GM23248 (cell line): ENCODE data around the gene ADGRG2. TPM values are rescaled to one million over a fixed set of nuclear protein-coding genes. Genes with fewer than 3 reads are reported as not detected.

Experiments
- DNase-seq: peaks from one replicate; pipeline ENCODE4 v3.0.0-alpha.2; 2015
- H2AFZ ChIP-seq: fragments of 200-600 bp; sonication (generic); 2 replicates; pipeline ENCODE4 v1.6.1; 2016; ENCODE audit warnings: antibody characterized with exemption
- H3F3A ChIP-seq: fragments of 200-600 bp; sonication (generic); 2 replicates; pipeline ENCODE4 v1.6.1; 2016; ENCODE audit warnings: mild to moderate bottlenecking, antibody characterized with exemption, mixed run types; ENCODE audit not compliant: insufficient read depth
- H3K27ac ChIP-seq: fragments of 200-600 bp; sonication (generic); 2 replicates; pipeline ENCODE4 v1.5.1; 2016; ENCODE audit warnings: mild to moderate bottlenecking
- H3K27me3 ChIP-seq: fragments of 200-600 bp; sonication (generic); replicated peaks from 2 replicates; pipeline ENCODE4 v1.6.1; 2016; ENCODE audit warnings: mild to moderate bottlenecking; ENCODE audit not compliant: insufficient read depth
- H3K36me3 ChIP-seq: fragments of 200-600 bp; sonication (generic); 2 replicates; pipeline ENCODE4 v1.6.1; 2016; ENCODE audit warnings: low read depth, mild to moderate bottlenecking
- H3K4me1 ChIP-seq: fragments of 200-600 bp; sonication (generic); 2 replicates; pipeline ENCODE4 v1.6.1; 2016; ENCODE audit warnings: mild to moderate bottlenecking; ENCODE audit not compliant: insufficient read depth
- H3K4me2 ChIP-seq: fragments of 200-600 bp; sonication (generic); one replicate; pipeline ENCODE4 v1.6.1; 2016; ENCODE audit warnings: mild to moderate bottlenecking; ENCODE audit not compliant: unreplicated experiment
- H3K4me3 ChIP-seq: fragments of 200-600 bp; sonication (generic); 2 replicates; pipeline ENCODE4 v1.5.1; 2016; ENCODE audit warnings: mild to moderate bottlenecking
- H3K79me2 ChIP-seq: fragments of 200-600 bp; sonication (generic); 2 replicates; pipeline ENCODE4 v1.6.1; 2016; ENCODE audit warnings: mild to moderate bottlenecking; ENCODE audit not compliant: insufficient read depth
- H3K9ac ChIP-seq: fragments of 200-600 bp; sonication (generic); 2 replicates; pipeline ENCODE4 v1.6.1; 2016; ENCODE audit warnings: mild to moderate bottlenecking
- H3K9me2 ChIP-seq: fragments of 200-600 bp; sonication (generic); 2 replicates; pipeline ENCODE4 v1.6.1; 2016; ENCODE audit warnings: mixed run types, mild to moderate bottlenecking, moderate library complexity; ENCODE audit not compliant: insufficient read depth
- H3K9me3 ChIP-seq: fragments of 200-600 bp; sonication (generic); one replicate; pipeline ENCODE4 v1.6.1; 2017; ENCODE audit warnings: low read depth
- H4K20me1 ChIP-seq: fragments of 200-600 bp; sonication (generic); 2 replicates; pipeline ENCODE4 v1.6.0; 2016; ENCODE audit not compliant: insufficient read depth
- EZH2 ChIP-seq: fragments of 200-600 bp; sonication (generic); IDR thresholded peaks from 2 replicates; pipeline ENCODE4 v1.6.1; 2018; ENCODE audit warnings: antibody characterized with exemption, mild to moderate bottlenecking; ENCODE audit not compliant: insufficient read depth, poor library complexity, severe bottlenecking
- EZH2phosphoT487 ChIP-seq: fragments of 200-600 bp; sonication (generic); IDR thresholded peaks from 2 replicates; pipeline ENCODE4 v1.6.1; 2018; ENCODE audit warnings: antibody characterized with exemption, moderate library complexity, mild to moderate bottlenecking, low read depth; ENCODE audit not compliant: insufficient read depth
- WGBS, 2 experiments: methylation state at CpG; one replicate each; pipeline ENCODE4 v1.1.6; 2015 to 2017; ENCODE audit warnings: low lambda C conversion rate in 2 of 2, low coverage in 1 of 2; ENCODE audit errors: missing lambda C conversion rate in 2 of 2; 5-methylcytosine and 5-hydroxymethylcytosine counted together
- in situ Hi-C: fragments of 300-500 bp; cut with MboI; formaldehyde crosslinking; loops from 2 replicates; pipeline ENCODE4 v1.15.0; 2020
- polyA plus RNA-seq: library from polyadenylated mRNA; unstranded; fragments of >200 nt; fragmentation: Nextera tagmentation; extraction: Ambion mirVana; gene quantifications from 2 replicates; pipeline ENCODE4 v1.2.1, GENCODE V29; 2016
- total RNA-seq: library from RNA; depleted of rRNA; stranded (reverse); fragments of >200 nt; shearing (Covaris generic); gene quantifications from 2 replicates; pipeline ENCODE4 v1.2.3, GENCODE V29; 2014; rRNA removed

ADGRG2 gene, protein sequence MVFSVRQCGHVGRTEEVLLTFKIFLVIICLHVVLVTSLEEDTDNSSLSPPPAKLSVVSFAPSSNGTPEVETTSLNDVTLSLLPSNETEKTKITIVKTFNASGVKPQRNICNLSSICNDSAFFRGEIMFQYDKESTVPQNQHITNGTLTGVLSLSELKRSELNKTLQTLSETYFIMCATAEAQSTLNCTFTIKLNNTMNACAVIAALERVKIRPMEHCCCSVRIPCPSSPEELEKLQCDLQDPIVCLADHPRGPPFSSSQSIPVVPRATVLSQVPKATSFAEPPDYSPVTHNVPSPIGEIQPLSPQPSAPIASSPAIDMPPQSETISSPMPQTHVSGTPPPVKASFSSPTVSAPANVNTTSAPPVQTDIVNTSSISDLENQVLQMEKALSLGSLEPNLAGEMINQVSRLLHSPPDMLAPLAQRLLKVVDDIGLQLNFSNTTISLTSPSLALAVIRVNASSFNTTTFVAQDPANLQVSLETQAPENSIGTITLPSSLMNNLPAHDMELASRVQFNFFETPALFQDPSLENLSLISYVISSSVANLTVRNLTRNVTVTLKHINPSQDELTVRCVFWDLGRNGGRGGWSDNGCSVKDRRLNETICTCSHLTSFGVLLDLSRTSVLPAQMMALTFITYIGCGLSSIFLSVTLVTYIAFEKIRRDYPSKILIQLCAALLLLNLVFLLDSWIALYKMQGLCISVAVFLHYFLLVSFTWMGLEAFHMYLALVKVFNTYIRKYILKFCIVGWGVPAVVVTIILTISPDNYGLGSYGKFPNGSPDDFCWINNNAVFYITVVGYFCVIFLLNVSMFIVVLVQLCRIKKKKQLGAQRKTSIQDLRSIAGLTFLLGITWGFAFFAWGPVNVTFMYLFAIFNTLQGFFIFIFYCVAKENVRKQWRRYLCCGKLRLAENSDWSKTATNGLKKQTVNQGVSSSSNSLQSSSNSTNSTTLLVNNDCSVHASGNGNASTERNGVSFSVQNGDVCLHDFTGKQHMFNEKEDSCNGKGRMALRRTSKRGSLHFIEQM
- under 0.01 TPM in 1 of 2 replicates, not detected in the other for total RNA-seq
- polyA plus RNA-seq, result 0.09 and 0.10 TPM in 2 replicates

GRCh38 chrX:19121898-19122640 lies at the start of gene ADGRG2:
Gene ADGRG2, minus strand, starts transcription at chrX:19122468. Its CDS starts 53,634 bp downstream, at chrX:19068834.
- H4K20me1 ChIP-seq, result no peaks in the 10 kb centered on the region
- H3K9me3 ChIP-seq, result no peaks in the 10 kb centered on the region
- TF ChIP-seq EZH2 (no peak), EZH2phosphoT487 (no peak)
- H3K4me1 ChIP-seq, result no peaks in the 10 kb centered on the region
- no peak within 1 kb of the TSS for H3K27ac ChIP-seq
- no peaks in the 10 kb centered on the region for H3K36me3 ChIP-seq
- in situ Hi-C loops, result no loop called here
- H3K4me2 ChIP-seq, result no peak within 1 kb of the TSS
- peaks cover 3% of the 10 kb centered on the region; the same call in 1 of the 2 replicates for H3K27me3 ChIP-seq
- peak within 1 kb of the TSS; percentile 45; the same call in 1 of the 2 replicates for H3K4me3 ChIP-seq
- no peak within 1 kb of the TSS for H3K9ac ChIP-seq
- DNase-seq, result peak; percentile 42
- H3F3A ChIP-seq, result no peaks in the 10 kb centered on the region
- H3K9me2 ChIP-seq, result no peaks in the 10 kb centered on the region
- 2% methylated on average over 33 of the region's 107 CpGs; no CpG with 5 or more reads in 1 of the 2 experiments for WGBS, 2 experiments
- H2AFZ ChIP-seq, result no peak within 1 kb of the TSS
- H3K79me2 ChIP-seq, result no peaks in the 10 kb centered on the region

DNA sequence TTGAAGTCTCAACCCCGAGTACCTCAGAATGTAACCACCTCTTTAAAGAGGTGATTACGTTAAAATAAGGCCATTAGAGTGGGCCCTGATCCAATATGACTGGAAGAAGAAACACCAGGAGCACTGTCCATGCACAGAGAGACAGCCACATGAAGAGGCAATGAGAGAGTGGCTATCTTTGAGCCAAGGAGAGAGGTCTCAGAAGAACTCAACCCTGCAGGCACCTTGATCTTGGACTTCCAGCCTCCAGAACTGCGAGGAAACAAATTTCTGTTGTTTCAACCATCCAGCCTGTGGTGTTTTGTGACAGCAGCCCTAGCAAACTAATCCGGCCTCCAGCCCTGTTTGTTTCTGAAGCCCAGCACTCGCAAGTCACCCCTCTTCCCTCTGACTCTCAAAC lies 46.3 kb upstream of the ADGRG2 start:
- no peaks in the 10 kb centered on the region for H3K9me3 ChIP-seq
- H3K79me2 ChIP-seq, result no peaks in the 10 kb centered on the region
- no peaks in the 10 kb centered on the region for H3F3A ChIP-seq
- no peak overlapping the region for H3K9ac ChIP-seq
- H3K9me2 ChIP-seq, result no peaks in the 10 kb centered on the region
- TF ChIP-seq EZH2phosphoT487, result no peak
- no peak for TF ChIP-seq EZH2
- H3K36me3 ChIP-seq, result no peaks in the 10 kb centered on the region
- H3K27ac ChIP-seq, result no peak overlapping the region
- in situ Hi-C loops, result no loop called here
- no peaks in the 10 kb centered on the region for H3K27me3 ChIP-seq
- H3K4me3 ChIP-seq, result no peak overlapping the region
- H3K4me1 ChIP-seq, result no peaks in the 10 kb centered on the region
- WGBS, 2 experiments, result 53 to 61% methylated on average over 5 of the region's 5 CpGs
- no peak overlapping the region for H3K4me2 ChIP-seq
- DNase-seq, result no peak
- H4K20me1 ChIP-seq, result no peaks in the 10 kb centered on the region
- H2AFZ ChIP-seq, result no peak overlapping the region

GRCh38 chrX:19162851-19163250 lies 40.6 kb upstream of the ADGRG2 start:
- no peaks in the 10 kb centered on the region for H3K27me3 ChIP-seq
- no peaks in the 10 kb centered on the region for H3K9me3 ChIP-seq
- H3K4me3 ChIP-seq, result no peak overlapping the region
- no peak overlapping the region for H3K9ac ChIP-seq
- no peak for DNase-seq
- H3K4me2 ChIP-seq, result no peak overlapping the region
- H3K4me1 ChIP-seq, result no peaks in the 10 kb centered on the region
- no peaks in the 10 kb centered on the region for H3K79me2 ChIP-seq
- H3K36me3 ChIP-seq, result no peaks in the 10 kb centered on the region
- no peaks in the 10 kb centered on the region for H4K20me1 ChIP-seq
- H3K27ac ChIP-seq, result no peak overlapping the region
- no peak overlapping the region for H2AFZ ChIP-seq
- H3F3A ChIP-seq, result no peaks in the 10 kb centered on the region
- TF ChIP-seq EZH2 (no peak), EZH2phosphoT487 (no peak)
- in situ Hi-C loops, result no loop called here
- H3K9me2 ChIP-seq, result no peaks in the 10 kb centered on the region
- 64 to 67% methylated on average over 8 of the region's 8 CpGs for whole genome bisulfite sequencing, 2 experiments
